GM12865 (cell line): ENCODE data around the gene SGTA.
"Not testable (repeated sequence)": the region's sequence is repeated elsewhere in the genome, so short reads cannot be mapped to it uniquely, and the experiment has no call there.

ENCODE experiments used
- DNase-seq: peaks from one replicate; pipeline ENCODE4 v3.0.0; 2010; ENCODE audit warnings: low read depth
- H3K4me3 ChIP-seq: 2 replicates; pipeline ENCODE4 v1.5.1; 2011; ENCODE audit warnings: mild to moderate bottlenecking, low read depth, low read length, control low read depth
- TF ChIP-seq, protein P1 (sequence below): IDR thresholded peaks from 2 replicates; pipeline ENCODE4 v1.5.1; 2011; ENCODE audit warnings: low read length, control low read depth, low read depth, inconsistent platforms; ENCODE audit not compliant: insufficient read depth; ENCODE audit errors: missing control alignments

Gene SGTA

GRCh38 chr19:2716275-2716650 is 66.8 kb downstream of the SGTA start:
- TF ChIP-seq, protein P1, sequence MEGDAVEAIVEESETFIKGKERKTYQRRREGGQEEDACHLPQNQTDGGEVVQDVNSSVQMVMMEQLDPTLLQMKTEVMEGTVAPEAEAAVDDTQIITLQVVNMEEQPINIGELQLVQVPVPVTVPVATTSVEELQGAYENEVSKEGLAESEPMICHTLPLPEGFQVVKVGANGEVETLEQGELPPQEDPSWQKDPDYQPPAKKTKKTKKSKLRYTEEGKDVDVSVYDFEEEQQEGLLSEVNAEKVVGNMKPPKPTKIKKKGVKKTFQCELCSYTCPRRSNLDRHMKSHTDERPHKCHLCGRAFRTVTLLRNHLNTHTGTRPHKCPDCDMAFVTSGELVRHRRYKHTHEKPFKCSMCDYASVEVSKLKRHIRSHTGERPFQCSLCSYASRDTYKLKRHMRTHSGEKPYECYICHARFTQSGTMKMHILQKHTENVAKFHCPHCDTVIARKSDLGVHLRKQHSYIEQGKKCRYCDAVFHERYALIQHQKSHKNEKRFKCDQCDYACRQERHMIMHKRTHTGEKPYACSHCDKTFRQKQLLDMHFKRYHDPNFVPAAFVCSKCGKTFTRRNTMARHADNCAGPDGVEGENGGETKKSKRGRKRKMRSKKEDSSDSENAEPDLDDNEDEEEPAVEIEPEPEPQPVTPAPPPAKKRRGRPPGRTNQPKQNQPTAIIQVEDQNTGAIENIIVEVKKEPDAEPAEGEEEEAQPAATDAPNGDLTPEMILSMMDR, result no peak
- no peak for DNase-seq
- no peak overlapping the region for H3K4me3 ChIP-seq

- DNase-seq, result no peak
- TF ChIP-seq, protein P1, result no peak
- no peak overlapping the region for H3K4me3 ChIP-seq
Observed at GRCh38 chr19:2715470-2716274, 67.4 kb downstream of the SGTA start.

GRCh38 chr19:2714531-2715269 is 68.4 kb downstream of the SGTA start:
- H3K4me3 ChIP-seq, result no peak overlapping the region
- no peak for DNase-seq
- TF ChIP-seq, protein P1, result no peak

GRCh38 chr19:2714102-2714501 is 69.0 kb downstream of the SGTA start:
- DNase-seq, H3K4me3 ChIP-seq: not testable (repeated sequence)

GRCh38 chr19:2713170-2713569 is 69.9 kb downstream of the SGTA start:
- DNase-seq, H3K4me3 ChIP-seq: not testable (repeated sequence)

DNA sequence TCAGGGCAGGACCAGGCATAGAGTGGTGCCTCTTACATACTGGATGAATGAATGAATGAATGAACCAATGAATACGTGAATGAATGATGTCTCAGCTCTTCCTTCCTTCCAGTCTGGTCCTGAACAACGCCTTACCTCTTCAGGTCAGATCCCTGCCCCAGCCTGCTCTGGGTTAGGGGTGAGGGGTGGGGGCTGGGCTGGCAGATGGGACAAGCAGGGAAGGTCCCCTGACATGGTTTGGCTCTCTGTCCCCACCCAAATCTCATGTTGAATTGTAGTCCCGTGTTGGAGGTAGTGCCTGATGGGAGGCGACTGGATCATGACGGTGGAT is 71.2 kb downstream of the SGTA start:
- TF ChIP-seq, protein P1, result no peak

DNA sequence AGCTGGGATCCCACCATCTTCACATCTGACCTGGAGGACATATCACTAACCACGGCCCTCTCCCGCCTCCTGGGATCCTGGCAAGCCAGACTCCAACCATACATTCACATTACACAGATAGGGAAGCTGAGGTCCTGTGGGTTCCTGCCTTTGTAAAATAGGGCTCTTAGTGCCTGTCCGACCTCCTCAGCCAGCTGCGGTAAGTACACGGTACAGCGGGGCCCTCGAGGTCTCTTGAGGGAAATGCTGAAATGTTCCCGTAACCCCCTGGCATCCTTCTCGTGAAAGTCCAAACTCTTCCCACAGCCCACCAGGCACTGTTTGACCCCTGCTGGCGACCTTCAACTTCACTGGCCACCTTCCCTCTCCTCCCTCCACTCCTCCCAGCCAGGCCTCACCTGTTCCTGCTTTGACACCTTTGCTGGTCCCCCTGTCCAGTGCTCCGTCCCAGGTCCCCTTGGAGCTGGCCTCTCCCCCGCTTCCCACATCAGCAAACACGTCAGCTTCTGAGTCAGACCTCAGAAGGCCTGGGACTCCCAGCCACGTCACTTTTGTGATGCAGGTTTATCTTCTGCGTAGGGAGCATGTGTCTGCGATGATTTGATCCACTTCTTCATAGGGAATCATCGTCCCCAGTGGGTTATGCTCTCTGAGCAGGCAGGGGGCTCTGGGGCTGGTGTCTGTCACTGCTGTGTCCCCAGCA is 71.8 kb downstream of the SGTA start:
- H3K4me3 ChIP-seq, result no peak overlapping the region
- TF ChIP-seq, protein P1, result no peak
- DNase-seq, result no peak

More for the DNA sequence above, 71.2 kb downstream of the SGTA start:
- DNase-seq, result no peak
- no peak overlapping the region for H3K4me3 ChIP-seq

- TF ChIP-seq, protein P1, result no peak
- DNase-seq, result no peak
Observed at GRCh38 chr19:2706251-2706650, 76.8 kb downstream of the SGTA start.

More at GRCh38 chr19:2706251-2706650, 76.8 kb downstream of the SGTA start:
- H3K4me3 ChIP-seq, result no peak overlapping the region
